ENCODE results near the gene CYLD. TPM values are rescaled to one million over a fixed set of nuclear protein-coding genes. Genes with fewer than 3 reads are reported as not detected.

CYLD gene
- total and polyA plus RNA-seq, 2 donors (not counting 1 experiment from before 2014, with no cell fraction given): 30.0 to 160 TPM

- Mint-ChIP-seq H3K9me3 (ENCODE audit: insufficient read depth) (no peaks in the 10 kb centered on the region), H3K27ac (peak overlapping the region; percentile 97), H3K27me3 (no peaks in the 10 kb centered on the region), H3K4me1 (peaks cover 53% of the 10 kb centered on the region), H3K4me3 (peak overlapping the region; percentile 91)
- ATAC-seq (ENCODE audit: low read depth): no peak
- Histone ChIP-seq H3K27me3 (replicated peaks in 1 of 4; ENCODE audit: control extremely low read depth in 1 of 4, control insufficient read depth in 3 of 4, insufficient read depth in 4 of 4, low read length in 3 of 4) (no peaks in the 10 kb centered on the region), H3K4me2 (replicated peaks; ENCODE audit: low read depth, low read length, poor library complexity, severe bottlenecking) (peak overlapping the region; percentile 73), H3K4me1 (ENCODE audit: control insufficient read depth in 2 of 2, insufficient read depth in 2 of 2, low read length in 2 of 2) (peaks cover 39 to 43% of the 10 kb centered on the region in 2 donors), H4K20me1 (ENCODE audit: control insufficient read depth, insufficient read depth, low read length, poor library complexity, severe bottlenecking) (peaks cover 14% of the 10 kb centered on the region), H3K4me3 (ENCODE audit: control extremely low read depth in 1 of 5, extremely low read depth in 1 of 5, insufficient read depth in 1 of 5, low read depth in 2 of 5, low read length in 4 of 5) (peak overlapping the region in 1 of 5 experiments; percentile 78), H2AFZ (ENCODE audit: insufficient read depth, low read depth, low read length, poor library complexity, severe bottlenecking) (no peak overlapping the region), H3K9ac (ENCODE audit: low read length) (no peak overlapping the region), H3K9me3 (ENCODE audit: control extremely low read depth in 1 of 3, control insufficient read depth in 2 of 3, insufficient read depth in 1 of 3, low read length in 2 of 3) (no peaks in the 10 kb centered on the region), H3K79me2 (ENCODE audit: control insufficient read depth, insufficient read depth, low read length) (peaks cover 59% of the 10 kb centered on the region), H3K27ac (ENCODE audit: low read length in 2 of 2) (peak overlapping the region; percentile 100), H3K36me3 (replicated peaks in 1 of 2; ENCODE audit: control extremely low read depth in 1 of 2, control insufficient read depth in 1 of 2, extremely low read depth in 1 of 2, insufficient read depth in 2 of 2, low read length in 1 of 2) (peaks cover 0 to 20% of the 10 kb centered on the region in 2 experiments)
- ChIA-PET POLR2A (interaction anchor here (1.0 to 1.2 kb wide), 3 partner anchors 10 to 65 kb away, joined by 3 read pairs; partner anchors contain the start of gene SNX20), CTCF (interaction anchor here (0.8 to 6.9 kb wide), 10 partner anchors 8 to 389 kb away, joined by 3 to 120 read pairs (median 6); partner anchors contain the start of gene SNX20)
- intact Hi-C loops (cut with micrococcal nuclease): loop anchor here (5.0 kb wide), 3 partner anchors 531 to 716 kb away; partner anchors contain the start of genes CNEP1R1 and HEATR3
- WGBS (ENCODE audit: insufficient coverage): no CpG with 5 or more reads among the region's 3 CpGs
- no peak for DNase-seq
- TF ChIP-seq CTCF (IDR thresholded peaks at IDR 0.05) (no peak), EZH2 (IDR thresholded peaks at IDR 0.05; ENCODE audit: borderline replicate concordance, insufficient read depth, low read depth, low read length, poor library complexity, severe bottlenecking) (no peak)
These were observed 1.8 kb downstream of the CYLD start for GRCh38 chr16:50743581-50744225.

GRCh38 chr16:50744881-50745280, 3.0 kb downstream of the CYLD start:
- intact Hi-C loops (cut with micrococcal nuclease): loop anchor here (5.0 kb wide), 4 partner anchors 42 to 718 kb away; partner anchors contain the start of genes CNEP1R1 and HEATR3
- Histone ChIP-seq H3K36me3 (replicated peaks in 1 of 2; ENCODE audit: control extremely low read depth in 1 of 2, control insufficient read depth in 1 of 2, extremely low read depth in 1 of 2, insufficient read depth in 2 of 2, low read length in 1 of 2) (peaks cover 0 to 30% of the 10 kb centered on the region in 2 experiments), H3K9ac (ENCODE audit: low read length) (no peak overlapping the region), H3K4me3 (ENCODE audit: control extremely low read depth in 1 of 5, extremely low read depth in 1 of 5, insufficient read depth in 1 of 5, low read depth in 2 of 5, low read length in 4 of 5) (no peak overlapping the region), H3K79me2 (ENCODE audit: control insufficient read depth, insufficient read depth, low read length) (peaks cover 71% of the 10 kb centered on the region), H3K27me3 (replicated peaks in 1 of 4; ENCODE audit: control extremely low read depth in 1 of 4, control insufficient read depth in 3 of 4, insufficient read depth in 4 of 4, low read length in 3 of 4) (no peaks in the 10 kb centered on the region), H4K20me1 (ENCODE audit: control insufficient read depth, insufficient read depth, low read length, poor library complexity, severe bottlenecking) (peaks cover 17% of the 10 kb centered on the region), H3K27ac (ENCODE audit: low read length in 2 of 2) (peak overlapping the region; percentile 21 to 100), H3K9me3 (ENCODE audit: control extremely low read depth in 1 of 3, control insufficient read depth in 2 of 3, insufficient read depth in 1 of 3, low read length in 2 of 3) (no peaks in the 10 kb centered on the region), H3K4me1 (ENCODE audit: control insufficient read depth in 2 of 2, insufficient read depth in 2 of 2, low read length in 2 of 2) (peaks cover 39 to 43% of the 10 kb centered on the region in 2 donors), H2AFZ (ENCODE audit: insufficient read depth, low read depth, low read length, poor library complexity, severe bottlenecking) (no peak overlapping the region), H3K4me2 (replicated peaks; ENCODE audit: low read depth, low read length, poor library complexity, severe bottlenecking) (peak overlapping the region; percentile 73)
- Mint-ChIP-seq H3K9me3 (ENCODE audit: insufficient read depth) (no peaks in the 10 kb centered on the region), H3K4me3 (peak overlapping the region; percentile 57), H3K27me3 (no peaks in the 10 kb centered on the region), H3K27ac (peak overlapping the region; percentile 69), H3K4me1 (peaks cover 59% of the 10 kb centered on the region)
- TF ChIP-seq EZH2 (IDR thresholded peaks at IDR 0.05; ENCODE audit: borderline replicate concordance, insufficient read depth, low read depth, low read length, poor library complexity, severe bottlenecking): no peak
- ChIA-PET CTCF (interaction anchor here (0.6 to 6.9 kb wide), 15 partner anchors 9 to 721 kb away, joined by 3 to 120 read pairs (median 5); partner anchors contain the start of gene SNX20), POLR2A (interaction anchor here (0.6 to 1.2 kb wide), 6 partner anchors 9 to 754 kb away, joined by 3 to 15 read pairs (median 6); partner anchors contain the start of gene SNX20)
- WGBS (ENCODE audit: insufficient coverage): no CpG with 5 or more reads among the region's 3 CpGs
- DNase-seq (no peak), ATAC-seq (ENCODE audit: low read depth) (no peak)
